Hypothalamus (tissue), 51 donors: Measurements from ENCODE around the gene SAT2.
"Not testable (repeated sequence)": the region's sequence is repeated elsewhere in the genome, so short reads cannot be mapped to it uniquely, and the experiment has no call there.

Source experiments
- DNase-seq, 51 donors: peaks; one replicate each; lab custom pipeline; 2025; lab: John Stamatoyannopoulos, UW

The SAT2 gene

GRCh38 chr17:7627250-7628121 is at the start of gene SAT2:
SAT2 (minus strand) TSS chr17:7627821; CDS start chr17:7627635, 186 bp downstream.
- DNase-seq = peak; percentile 60 to 96 (median 91)

DNA sequence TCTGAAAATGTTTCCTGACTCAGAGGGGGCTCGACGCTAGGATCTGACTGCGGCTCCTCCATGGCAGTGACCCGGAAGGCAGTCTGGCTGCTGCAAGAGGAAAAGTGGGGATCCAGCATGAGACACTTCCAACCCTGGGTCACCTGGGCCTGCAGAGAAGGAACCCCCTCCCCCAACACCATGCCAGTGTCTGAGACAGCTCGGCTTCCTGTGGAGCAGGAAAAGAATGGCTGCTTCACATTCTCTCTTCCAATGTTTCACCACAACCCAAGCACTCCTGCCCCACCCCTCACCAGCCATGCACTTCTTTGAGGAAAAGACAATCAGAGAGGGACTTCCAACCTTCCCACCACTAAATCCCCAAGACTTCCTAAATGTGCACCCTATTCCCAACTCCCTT is 48.9 kb upstream of the SAT2 start:
- no peak for DNase-seq

GRCh38 chr17:7674934-7675333 is 47.3 kb upstream of the SAT2 start:
- no peak for DNase-seq

DNA sequence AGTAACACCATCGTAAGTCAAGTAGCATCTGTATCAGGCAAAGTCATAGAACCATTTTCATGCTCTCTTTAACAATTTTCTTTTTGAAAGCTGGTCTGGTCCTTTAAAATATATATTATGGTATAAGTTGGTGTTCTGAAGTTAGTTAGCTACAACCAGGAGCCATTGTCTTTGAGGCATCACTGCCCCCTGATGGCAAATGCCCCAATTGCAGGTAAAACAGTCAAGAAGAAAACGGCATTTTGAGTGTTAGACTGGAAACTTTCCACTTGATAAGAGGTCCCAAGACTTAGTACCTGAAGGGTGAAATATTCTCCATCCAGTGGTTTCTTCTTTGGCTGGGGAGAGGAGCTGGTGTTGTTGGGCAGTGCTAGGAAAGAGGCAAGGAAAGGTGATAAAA is 45.6 kb upstream of the SAT2 start:
- no peak for DNase-seq

- DNase-seq = no peak
Observed at GRCh38 chr17:7668482-7668881, 40.9 kb upstream of the SAT2 start.

DNA sequence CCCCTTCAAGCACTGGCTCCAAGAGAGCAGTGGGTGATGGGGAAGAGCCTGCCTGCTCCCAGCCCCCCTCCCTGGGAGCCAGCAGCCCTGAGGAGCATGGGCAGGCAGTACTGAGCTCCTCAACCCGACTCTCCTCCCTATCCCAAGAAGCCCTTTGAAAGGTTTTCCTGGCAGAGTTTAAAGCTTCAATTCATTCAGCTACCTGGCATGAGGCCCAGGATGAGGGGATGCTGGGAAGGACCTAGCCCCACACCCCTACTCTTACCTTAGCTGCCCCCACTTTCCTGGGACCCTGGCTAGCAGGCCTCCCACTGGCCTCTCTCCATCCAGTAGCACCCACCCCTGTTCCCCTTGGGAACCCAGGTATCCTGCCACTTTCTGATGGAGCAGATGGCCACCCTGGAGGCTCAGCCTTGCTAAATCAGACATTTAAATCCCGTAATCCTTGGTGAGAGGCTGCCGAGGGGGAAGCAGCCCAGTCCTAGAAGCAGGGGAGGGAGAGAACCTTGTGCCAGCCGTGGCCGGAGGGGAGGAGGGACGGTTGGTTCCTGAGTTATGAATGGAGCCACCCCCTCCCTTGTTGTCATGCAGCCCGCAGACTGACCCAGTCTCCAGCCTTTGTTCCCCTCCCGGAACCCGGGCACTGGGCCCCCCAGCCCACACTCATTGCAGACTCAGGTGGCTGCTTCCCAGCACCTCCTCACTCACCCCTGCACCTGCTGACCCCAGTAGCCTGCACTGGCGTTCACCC is 40.2 kb upstream of the SAT2 start:
- DNase-seq = peak in 38 of 51 donors; percentile 21 to 91 (median 72)

DNA sequence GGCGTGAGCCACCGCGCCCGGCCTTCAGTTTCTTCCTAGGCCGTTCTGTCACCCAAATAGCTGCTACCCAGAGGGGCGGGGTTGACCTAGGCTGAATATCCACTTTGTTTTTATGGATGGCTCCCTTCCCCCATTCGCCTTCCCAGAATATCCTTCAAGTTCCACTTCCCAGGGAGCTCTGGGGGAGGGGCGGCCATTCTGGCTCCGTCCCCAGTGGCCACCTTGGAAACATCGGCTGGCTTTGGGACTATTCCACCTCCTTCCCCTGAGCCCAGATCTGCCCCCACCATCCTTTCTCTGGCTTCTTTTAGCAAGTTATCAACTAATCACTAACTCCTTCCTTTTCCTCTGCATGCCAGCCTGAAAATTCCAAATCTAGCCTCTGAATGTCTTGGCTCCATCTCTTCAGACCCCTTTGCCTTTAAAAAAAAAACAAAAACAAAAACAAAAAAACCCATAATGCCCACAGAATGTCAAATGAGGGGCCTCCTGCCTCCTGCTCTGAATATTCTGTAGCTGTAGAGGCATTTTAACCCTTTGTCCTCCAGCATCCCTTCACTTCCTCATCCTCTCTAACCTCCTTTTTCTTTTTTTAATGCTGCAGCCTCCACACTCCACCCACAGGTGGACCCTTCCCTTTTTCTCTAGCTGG is 29.5 kb upstream of the SAT2 start:
- peak in 37 of 51 donors; percentile 15 to 85 (median 65) for DNase-seq

DNA sequence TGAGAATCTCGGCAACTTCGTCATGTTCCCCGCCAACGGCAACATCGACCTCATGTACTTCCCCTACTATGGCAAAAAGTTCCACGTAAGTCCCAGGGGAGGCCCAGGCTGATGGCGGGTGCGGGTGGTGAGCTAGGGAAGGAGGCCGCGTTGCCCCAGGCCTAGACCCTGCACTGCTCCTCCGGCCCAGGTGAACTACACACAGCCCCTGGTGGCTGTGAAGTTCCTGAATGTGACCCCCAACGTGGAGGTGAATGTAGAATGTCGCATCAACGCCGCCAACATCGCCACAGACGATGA is 27.9 kb upstream of the SAT2 start:
- peak in 1 of 51 donors; percentile 9 for DNase-seq

- peak in 1 of 51 donors; percentile 42 for DNase-seq
Observed at GRCh38 chr17:7654832-7655540, 27.4 kb upstream of the SAT2 start.

DNA sequence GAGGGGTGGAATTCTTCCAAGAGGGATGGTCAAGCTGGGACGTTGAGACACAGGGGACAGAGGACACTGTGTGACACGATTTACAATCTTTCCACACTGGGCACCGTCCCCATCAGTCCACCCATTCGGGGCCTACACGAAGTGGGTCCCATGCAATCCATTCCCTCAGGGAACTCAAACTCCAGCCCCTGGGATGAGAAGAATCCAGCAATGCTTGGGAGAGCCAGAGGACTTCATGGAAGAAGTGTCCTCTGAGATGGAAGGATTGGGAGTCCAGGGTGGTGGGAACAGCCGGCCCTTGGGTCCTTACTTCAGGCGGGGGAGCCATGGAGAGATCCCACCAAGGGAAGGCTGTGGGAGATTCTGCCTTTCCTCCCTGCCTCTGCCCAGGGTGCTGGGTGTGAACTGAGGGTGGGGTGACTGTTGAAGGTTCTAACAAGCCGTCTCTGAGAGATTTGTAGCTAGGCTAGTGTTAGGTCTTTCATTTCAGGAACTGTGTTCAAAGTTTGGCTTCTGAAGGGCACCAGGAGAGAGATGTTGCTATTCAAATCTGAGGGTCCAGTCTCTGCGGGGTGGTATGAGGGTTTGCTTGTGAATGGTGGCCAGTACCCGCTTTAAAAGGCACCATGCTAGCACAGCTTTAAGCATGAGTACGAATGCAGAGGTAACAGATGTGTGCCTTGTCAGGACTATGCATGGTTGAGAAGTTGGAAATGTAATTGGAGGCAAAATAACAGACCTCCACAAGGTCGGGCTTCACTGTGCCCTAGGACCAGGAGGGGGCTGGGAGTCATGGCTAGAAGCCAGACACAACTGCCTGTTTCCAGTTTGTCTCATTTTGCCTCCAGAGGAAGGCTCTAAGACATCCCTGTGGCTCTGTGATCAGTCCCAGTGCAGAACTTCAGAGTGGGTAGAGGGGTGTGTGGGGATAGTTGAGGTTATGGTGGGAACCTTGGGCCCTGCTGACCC is 25.1 kb upstream of the SAT2 start:
- peak in 6 of 51 donors; percentile 5 to 36 (median 12) for DNase-seq

GRCh38 chr17:7651665-7652387 is 24.2 kb upstream of the SAT2 start:
- peak in 27 of 51 donors; percentile 16 to 66 (median 50) for DNase-seq

DNA sequence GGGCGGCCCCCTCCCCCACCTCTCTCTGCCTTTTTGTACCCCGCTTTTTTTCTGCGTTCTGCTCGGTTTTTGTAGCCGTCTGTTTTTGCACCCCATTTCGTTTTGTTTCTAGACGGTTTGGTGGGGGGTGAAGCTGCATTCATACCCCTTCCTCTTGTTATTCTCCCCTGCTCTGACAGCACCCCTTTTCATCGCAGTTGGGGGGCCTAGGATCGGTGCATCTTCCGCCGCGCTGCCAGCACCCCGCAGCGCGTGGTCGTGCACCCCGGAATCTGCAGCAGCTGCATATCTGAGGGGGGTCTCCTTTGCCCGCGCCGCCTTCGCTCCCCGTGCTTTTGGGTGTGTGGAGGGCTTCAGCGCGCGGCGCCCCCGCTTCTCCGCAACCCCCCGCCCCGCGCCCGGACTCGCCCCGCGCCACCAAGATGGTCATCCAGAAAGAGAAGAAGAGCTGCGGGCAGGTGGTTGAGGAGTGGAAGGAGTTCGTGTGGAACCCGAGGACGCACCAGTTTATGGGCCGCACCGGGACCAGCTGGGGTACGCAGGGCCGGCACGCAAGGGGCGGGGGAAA is 23.6 kb upstream of the SAT2 start:
- DNase-seq = no peak

- peak in 41 of 51 donors; percentile 20 to 90 (median 72) for DNase-seq
Observed at GRCh38 chr17:7650509-7651096, 23.0 kb upstream of the SAT2 start, which contains the start of gene ATP1B2. ATP1B2 (plus strand) TSS chr17:7650926; CDS start chr17:7651519, 593 bp downstream.

GRCh38 chr17:7647018-7647417 is 19.4 kb upstream of the SAT2 start:
- no peak for DNase-seq

GRCh38 chr17:7646457-7646856 is 18.8 kb upstream of the SAT2 start:
- no peak for DNase-seq

DNA sequence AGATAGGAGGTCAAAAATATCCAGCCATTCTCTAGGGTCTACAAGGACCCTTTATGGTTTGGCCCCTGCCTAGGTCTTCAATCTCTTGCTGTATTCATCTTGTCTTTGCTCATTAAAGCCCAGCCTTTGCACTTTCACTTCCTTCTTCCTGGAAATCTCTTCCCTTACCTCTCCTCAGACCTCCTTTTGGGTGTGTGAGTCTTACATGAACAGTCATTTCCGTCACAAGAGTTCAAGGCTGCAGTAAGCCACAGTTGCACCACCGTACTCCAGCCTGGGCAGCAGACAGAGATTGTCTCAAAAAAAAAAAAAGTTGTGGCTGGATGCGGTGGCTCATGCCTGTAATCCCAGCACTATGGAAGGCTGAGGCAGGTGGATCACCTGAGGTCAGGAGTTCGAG is 17.2 kb upstream of the SAT2 start:
- DNase-seq = no peak

GRCh38 chr17:7641635-7642034 is 14.0 kb upstream of the SAT2 start:
- DNase-seq = not testable (repeated sequence)

GRCh38 chr17:7640783-7641182 is 13.2 kb upstream of the SAT2 start:
- no peak for DNase-seq
